ENCODE results near the gene GAS2L1.

GAS2L1 gene

GRCh38 chr22:29308791-29309262 lies 2.4 kb downstream of the GAS2L1 start:
- peaks cover 6 to 14% of the 10 kb centered on the region in 2 experiments for H3K4me1 ChIP-seq (ENCODE audit: control insufficient read depth in 1 of 2, insufficient read depth in 1 of 2, low read depth in 1 of 2, low read length in 1 of 2)
- no peak overlapping the region for H3K4me3 ChIP-seq (ENCODE audit: low read depth in 1 of 2, low read length in 1 of 2)
- no peaks in the 10 kb centered on the region for H3K36me3 ChIP-seq
- H3K27me3 ChIP-seq: peaks cover 98% of the 10 kb centered on the region
- no peak overlapping the region for H3K27ac ChIP-seq
- no peak for TF ChIP-seq CTCF (IDR thresholded peaks at IDR 0.05)
- no peaks in the 10 kb centered on the region for H3K9me3 ChIP-seq

DNA sequence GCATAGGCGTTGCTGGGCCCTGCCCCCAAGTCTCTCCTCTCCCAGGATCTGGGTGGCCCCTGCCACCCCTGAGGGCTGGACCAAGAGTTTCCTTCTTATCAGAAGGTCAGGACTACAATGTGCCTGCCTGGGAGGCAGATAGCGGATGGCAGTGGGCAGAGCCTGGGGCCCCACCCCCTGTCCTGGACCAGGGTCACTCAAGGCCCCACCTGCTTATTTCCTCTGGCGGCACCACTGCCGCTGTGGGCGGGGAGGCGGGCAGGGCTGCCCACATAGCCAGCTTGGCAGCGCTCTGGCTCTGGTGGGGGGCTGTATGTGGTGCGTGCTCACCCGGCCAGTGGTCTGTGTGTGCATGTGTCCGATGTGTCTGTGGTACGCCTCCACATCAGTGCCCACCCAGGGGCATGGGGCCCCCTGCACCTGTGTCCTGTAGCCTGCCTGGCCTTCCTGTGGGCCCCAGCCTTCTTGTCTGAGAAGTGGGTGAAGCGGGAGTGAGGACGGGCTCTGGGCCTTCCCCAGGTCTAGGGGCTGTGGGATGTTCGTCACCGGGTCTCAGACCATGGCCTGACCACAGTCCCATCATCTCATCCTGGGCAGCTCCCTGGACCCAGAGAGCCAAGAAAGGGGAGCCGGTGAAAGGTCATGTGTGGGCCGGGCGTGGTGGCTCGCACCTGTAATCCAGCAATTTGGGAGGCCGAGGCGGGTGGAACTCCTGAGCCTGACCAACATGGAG lies 3.0 kb downstream of the GAS2L1 start:
- no peaks in the 10 kb centered on the region for H3K9me3 ChIP-seq
- no peak for TF ChIP-seq CTCF (IDR thresholded peaks at IDR 0.05)
- H3K4me1 ChIP-seq (ENCODE audit: control insufficient read depth in 1 of 2, insufficient read depth in 1 of 2, low read depth in 1 of 2, low read length in 1 of 2): peaks cover 6 to 14% of the 10 kb centered on the region in 2 experiments
- no peak overlapping the region for H3K27ac ChIP-seq
- no peak overlapping the region for H3K4me3 ChIP-seq (ENCODE audit: low read depth in 1 of 2, low read length in 1 of 2)
- no peaks in the 10 kb centered on the region for H3K36me3 ChIP-seq
- H3K27me3 ChIP-seq: peaks cover 98% of the 10 kb centered on the region

GRCh38 chr22:29310065-29310862 lies 3.8 kb downstream of the GAS2L1 start:
- Histone ChIP-seq H3K27ac (no peak overlapping the region), H3K36me3 (no peaks in the 10 kb centered on the region), H3K9me3 (no peaks in the 10 kb centered on the region), H3K4me3 (ENCODE audit: low read depth in 1 of 2, low read length in 1 of 2) (no peak overlapping the region), H3K4me1 (ENCODE audit: control insufficient read depth in 1 of 2, insufficient read depth in 1 of 2, low read depth in 1 of 2, low read length in 1 of 2) (peaks cover 6 to 21% of the 10 kb centered on the region in 2 experiments), H3K27me3 (peaks cover 98% of the 10 kb centered on the region)
- TF ChIP-seq CTCF (IDR thresholded peaks at IDR 0.05): no peak

DNA sequence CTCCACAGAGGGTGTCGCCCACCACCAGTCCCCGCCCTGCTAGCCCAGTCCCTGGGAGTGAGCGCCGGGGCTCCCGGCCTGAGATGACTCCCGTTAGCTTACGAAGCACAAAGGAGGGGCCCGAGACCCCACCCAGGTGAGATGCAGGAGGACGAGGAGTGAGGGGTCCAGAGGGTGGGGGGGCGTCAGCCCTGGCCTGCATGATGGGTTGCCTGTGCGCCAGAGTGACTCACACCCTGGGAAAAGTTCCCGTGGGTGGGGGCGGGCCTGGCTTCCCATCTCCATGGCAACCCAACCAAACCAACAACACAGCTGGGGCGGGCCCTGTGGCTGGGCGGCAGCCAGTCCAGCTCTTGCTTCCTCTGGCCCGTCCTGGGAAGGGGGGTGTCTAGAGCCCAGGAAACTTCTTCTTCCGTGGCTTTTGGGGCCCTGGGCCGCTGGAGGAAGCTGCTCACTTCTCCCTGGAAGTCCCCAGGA lies 4.5 kb downstream of the GAS2L1 start:
- Histone ChIP-seq H3K27ac (no peak overlapping the region), H3K27me3 (peaks cover 98% of the 10 kb centered on the region), H3K9me3 (no peaks in the 10 kb centered on the region), H3K36me3 (no peaks in the 10 kb centered on the region), H3K4me3 (ENCODE audit: low read depth in 1 of 2, low read length in 1 of 2) (no peak overlapping the region), H3K4me1 (ENCODE audit: control insufficient read depth in 1 of 2, insufficient read depth in 1 of 2, low read depth in 1 of 2, low read length in 1 of 2) (peaks cover 6 to 26% of the 10 kb centered on the region in 2 experiments)
- TF ChIP-seq CTCF (IDR thresholded peaks at IDR 0.05): no peak

DNA sequence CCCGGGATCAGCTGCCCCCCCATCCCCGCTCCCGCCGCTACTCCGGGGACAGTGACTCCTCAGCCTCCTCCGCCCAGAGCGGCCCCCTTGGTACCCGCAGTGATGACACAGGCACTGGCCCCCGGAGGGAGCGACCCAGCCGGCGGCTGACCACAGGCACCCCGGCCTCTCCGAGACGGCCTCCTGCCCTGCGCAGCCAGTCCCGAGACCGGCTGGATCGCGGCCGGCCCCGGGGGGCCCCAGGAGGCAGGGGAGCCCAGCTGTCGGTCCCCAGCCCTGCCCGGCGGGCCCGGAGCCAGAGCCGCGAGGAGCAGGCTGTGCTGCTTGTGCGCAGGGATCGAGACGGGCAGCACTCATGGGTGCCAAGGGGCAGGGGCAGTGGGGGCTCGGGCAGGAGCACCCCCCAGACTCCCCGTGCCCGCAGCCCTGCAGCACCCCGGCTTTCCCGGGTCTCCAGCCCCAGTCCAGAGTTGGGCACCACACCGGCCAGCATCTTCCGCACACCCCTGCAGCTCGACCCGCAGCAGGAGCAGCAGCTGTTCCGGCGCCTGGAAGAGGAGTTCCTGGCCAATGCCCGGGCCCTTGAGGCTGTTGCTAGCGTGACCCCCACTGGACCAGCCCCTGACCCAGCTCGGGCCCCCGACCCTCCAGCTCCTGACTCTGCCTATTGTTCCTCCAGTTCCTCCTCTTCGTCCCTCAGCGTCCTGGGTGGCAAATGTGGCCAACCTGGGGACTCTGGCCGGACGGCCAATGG lies 5.2 kb downstream of the GAS2L1 start:
- no peak overlapping the region for H3K27ac ChIP-seq
- no peak overlapping the region for H3K4me3 ChIP-seq (ENCODE audit: low read depth in 1 of 2, low read length in 1 of 2)
- no peaks in the 10 kb centered on the region for H3K36me3 ChIP-seq
- peaks cover 98% of the 10 kb centered on the region for H3K27me3 ChIP-seq
- H3K9me3 ChIP-seq: no peaks in the 10 kb centered on the region
- peaks cover 3 to 20% of the 10 kb centered on the region in 2 experiments for H3K4me1 ChIP-seq (ENCODE audit: control insufficient read depth in 1 of 2, insufficient read depth in 1 of 2, low read depth in 1 of 2, low read length in 1 of 2)
- TF ChIP-seq CTCF (IDR thresholded peaks at IDR 0.05): no peak
